Measurements from ENCODE around the gene GJA3.

GRCh38 chr13:20150561-20150960 lies 10.3 kb downstream of the GJA3 start:
- TF ChIP-seq CTCF (IDR thresholded peaks at IDR 0.05), result no peak
- TF ChIP-seq EP300 (IDR thresholded peaks at IDR 0.05), result no peak
- TF ChIP-seq POLR2A (IDR thresholded peaks at IDR 0.05), result no peak

All from ovary (tissue), 3 donors.